HFFc6 (cell line): ENCODE results near the gene FNDC3B. TPM values are rescaled to one million over a fixed set of nuclear protein-coding genes. Genes with fewer than 3 reads are reported as not detected.

Source experiments
- DNase-seq: peaks from one replicate; pipeline ENCODE4 v3.0.0-alpha.2; 2018
- H3K27ac Mint-ChIP-seq: 2 replicates; pipeline ENCODE4 v1.8.0; 2020; ENCODE audit warnings: mild to moderate bottlenecking, mixed read lengths
- H3K27me3 Mint-ChIP-seq: 2 replicates; pipeline ENCODE4 v1.8.0; 2021; ENCODE audit warnings: mild to moderate bottlenecking, moderate library complexity, mixed read lengths; ENCODE audit not compliant: insufficient read depth
- H3K36me3 Mint-ChIP-seq: 2 replicates; pipeline ENCODE4 v1.8.0; 2021; ENCODE audit warnings: low read depth, mixed read lengths
- H3K4me1 Mint-ChIP-seq: 2 replicates; pipeline ENCODE4 v1.8.0; 2020; ENCODE audit warnings: low read depth, mixed read lengths
- H3K4me3 Mint-ChIP-seq: 2 replicates; pipeline ENCODE4 v1.8.0; 2020; ENCODE audit warnings: mild to moderate bottlenecking, moderate library complexity, mixed read lengths
- H3K9me3 Mint-ChIP-seq: 2 replicates; pipeline ENCODE4 v1.8.0; 2020; ENCODE audit warnings: mild to moderate bottlenecking, mixed read lengths
- total RNA-seq, 6 experiments: library from RNA; stranded (reverse); fragmentation: NEBNext Ultra II Directional; extraction: Animal tissue kit (Norgen Biotek cat#: 25700); gene quantifications; 2 replicates in 1 of 6; 3 replicates in 5 of 6; pipeline ENCODE4 v1.2.3, GENCODE V29; 2021
- TF ChIP-seq, protein P1 (sequence below): fragments of 200-600 bp; sonication (generic); IDR thresholded peaks from 2 replicates; pipeline ENCODE4 v1.5.0; 2021; ENCODE audit warnings: antibody characterized with exemption, mild to moderate bottlenecking

FNDC3B gene
- total RNA-seq, 6 experiments from 2014 or later = 133 to 192 (median 155) TPM

DNA sequence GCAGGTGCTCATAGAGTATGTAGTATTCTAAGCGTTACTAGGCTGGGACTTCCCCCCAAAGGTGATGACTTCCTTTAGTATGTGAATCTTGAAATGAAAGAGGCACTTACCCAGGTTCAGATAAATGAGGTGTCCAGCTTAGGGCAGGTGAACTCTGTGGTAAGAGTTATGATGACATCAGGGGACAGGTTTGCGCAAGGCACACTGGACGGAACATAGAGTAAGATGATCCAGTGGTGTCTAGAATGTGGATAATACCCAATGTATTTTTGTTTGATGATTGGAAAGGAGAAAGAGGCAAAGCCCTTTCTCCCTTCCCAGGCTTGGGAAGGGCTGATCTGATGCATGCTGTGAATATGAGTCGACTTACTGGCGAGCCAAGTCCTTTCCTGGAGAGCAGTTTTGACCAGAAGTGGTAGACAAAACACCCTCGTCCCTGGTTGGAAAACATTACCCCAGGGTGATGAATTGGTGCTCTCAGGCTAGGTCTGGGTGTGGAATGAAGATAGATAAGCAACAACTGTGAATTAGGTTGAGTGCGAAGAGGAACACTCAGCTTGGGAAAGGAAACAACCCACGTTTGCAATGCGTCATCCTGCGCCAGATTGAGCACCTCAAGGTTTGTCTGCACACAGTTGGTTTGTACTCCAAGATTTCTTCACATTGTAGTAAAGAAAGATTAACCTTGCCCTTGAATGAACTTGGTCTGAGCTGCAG lies 284.7 kb downstream of the FNDC3B start:
- TF ChIP-seq, protein P1, sequence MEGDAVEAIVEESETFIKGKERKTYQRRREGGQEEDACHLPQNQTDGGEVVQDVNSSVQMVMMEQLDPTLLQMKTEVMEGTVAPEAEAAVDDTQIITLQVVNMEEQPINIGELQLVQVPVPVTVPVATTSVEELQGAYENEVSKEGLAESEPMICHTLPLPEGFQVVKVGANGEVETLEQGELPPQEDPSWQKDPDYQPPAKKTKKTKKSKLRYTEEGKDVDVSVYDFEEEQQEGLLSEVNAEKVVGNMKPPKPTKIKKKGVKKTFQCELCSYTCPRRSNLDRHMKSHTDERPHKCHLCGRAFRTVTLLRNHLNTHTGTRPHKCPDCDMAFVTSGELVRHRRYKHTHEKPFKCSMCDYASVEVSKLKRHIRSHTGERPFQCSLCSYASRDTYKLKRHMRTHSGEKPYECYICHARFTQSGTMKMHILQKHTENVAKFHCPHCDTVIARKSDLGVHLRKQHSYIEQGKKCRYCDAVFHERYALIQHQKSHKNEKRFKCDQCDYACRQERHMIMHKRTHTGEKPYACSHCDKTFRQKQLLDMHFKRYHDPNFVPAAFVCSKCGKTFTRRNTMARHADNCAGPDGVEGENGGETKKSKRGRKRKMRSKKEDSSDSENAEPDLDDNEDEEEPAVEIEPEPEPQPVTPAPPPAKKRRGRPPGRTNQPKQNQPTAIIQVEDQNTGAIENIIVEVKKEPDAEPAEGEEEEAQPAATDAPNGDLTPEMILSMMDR = no peak
- no peak for DNase-seq
- H3K27me3 Mint-ChIP-seq = peaks cover 2% of the 10 kb centered on the region
- H3K27ac Mint-ChIP-seq = peak overlapping the region; percentile 30; the same call in 1 of the 2 replicates
- H3K9me3 Mint-ChIP-seq = no peaks in the 10 kb centered on the region
- peaks cover 56% of the 10 kb centered on the region for H3K36me3 Mint-ChIP-seq
- no peak overlapping the region; the same call in 1 of the 2 replicates for H3K4me3 Mint-ChIP-seq
- peaks cover 46% of the 10 kb centered on the region for H3K4me1 Mint-ChIP-seq

DNA sequence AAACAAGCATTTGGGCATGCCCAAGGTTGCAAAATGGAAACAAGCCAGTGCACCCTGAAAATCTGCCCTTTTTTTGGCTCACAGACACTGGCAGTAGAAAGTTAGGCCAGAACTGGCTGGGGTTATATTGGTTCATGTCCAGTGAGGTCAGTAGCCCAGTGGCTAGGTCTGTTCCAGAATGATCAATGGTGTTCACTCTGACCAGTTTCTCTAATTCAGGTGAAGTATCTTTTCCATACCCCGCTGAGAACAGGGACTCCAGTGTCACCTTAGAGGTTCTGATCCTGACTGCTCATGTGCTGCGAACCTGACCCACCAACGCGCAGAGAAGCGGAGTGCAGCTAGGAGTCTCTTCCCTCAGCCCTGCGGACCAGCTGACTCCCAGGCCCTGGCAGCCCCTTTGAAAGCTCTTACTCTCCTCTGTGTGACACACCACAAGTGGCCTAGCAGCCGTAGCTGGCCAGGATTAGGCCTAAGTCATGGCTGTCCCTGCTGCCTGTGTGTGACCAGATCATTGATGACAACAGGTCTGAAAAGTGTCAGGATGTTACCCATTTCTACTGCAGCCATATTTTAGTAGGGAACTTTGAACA lies 285.3 kb downstream of the FNDC3B start:
- no peak overlapping the region for H3K27ac Mint-ChIP-seq
- peaks cover 2% of the 10 kb centered on the region for H3K27me3 Mint-ChIP-seq
- H3K36me3 Mint-ChIP-seq = peaks cover 51% of the 10 kb centered on the region
- TF ChIP-seq, protein P1 = no peak
- H3K4me1 Mint-ChIP-seq = peaks cover 39% of the 10 kb centered on the region
- DNase-seq = no peak
- H3K9me3 Mint-ChIP-seq = no peaks in the 10 kb centered on the region
- H3K4me3 Mint-ChIP-seq = no peak overlapping the region

DNA sequence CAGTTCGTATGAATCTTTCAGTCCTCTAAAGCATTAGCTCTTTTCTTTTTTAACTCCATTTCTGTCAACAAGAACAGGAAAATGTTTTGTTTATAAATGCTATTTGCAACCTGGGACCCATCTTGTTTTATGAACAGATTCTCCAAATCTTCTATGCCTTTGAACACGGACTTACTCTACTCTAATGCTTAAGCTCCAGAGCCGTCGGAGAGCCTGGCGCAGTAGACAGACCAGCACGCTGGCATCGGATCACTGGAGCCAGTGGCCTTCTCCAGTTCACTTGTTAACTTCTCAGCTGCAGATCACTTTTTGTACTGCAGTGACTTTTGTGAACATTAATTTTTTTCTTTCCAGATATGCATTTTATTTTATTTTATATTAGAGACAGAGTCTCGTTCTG lies 286.1 kb downstream of the FNDC3B start:
- Mint-ChIP-seq H3K4me3 (no peak overlapping the region), H3K27me3 (peaks cover under 1% of the 10 kb centered on the region; the same call in 1 of the 2 replicates), H3K9me3 (no peaks in the 10 kb centered on the region), H3K27ac (no peak overlapping the region), H3K4me1 (peaks cover 32% of the 10 kb centered on the region), H3K36me3 (peaks cover 48% of the 10 kb centered on the region)
- TF ChIP-seq, protein P1 = no peak
- DNase-seq = no peak

DNA sequence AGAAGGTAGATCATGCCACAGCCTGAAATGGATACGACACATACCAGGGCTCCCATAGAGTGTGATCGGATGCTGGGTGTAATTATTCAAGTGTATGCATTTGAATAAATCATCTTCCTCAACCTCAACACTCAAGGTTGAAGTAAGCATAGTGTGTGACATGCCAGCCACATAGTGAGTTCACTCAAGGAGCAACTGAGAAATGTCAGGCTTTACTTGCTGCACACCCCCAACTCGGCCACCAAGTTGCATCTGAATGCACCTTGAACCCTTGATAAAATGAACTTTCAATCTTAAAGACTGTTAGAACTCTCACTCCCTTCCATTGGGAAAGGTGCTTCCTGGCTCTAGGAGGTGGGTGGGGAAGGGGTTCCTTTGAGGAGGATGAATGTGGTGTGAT lies 287.6 kb downstream of the FNDC3B start:
- Mint-ChIP-seq H3K4me3 (no peak overlapping the region), H3K27me3 (peaks cover 3% of the 10 kb centered on the region; the same call in 1 of the 2 replicates), H3K4me1 (peaks cover 23% of the 10 kb centered on the region), H3K9me3 (no peaks in the 10 kb centered on the region), H3K27ac (no peak overlapping the region), H3K36me3 (peaks cover 53% of the 10 kb centered on the region)
- TF ChIP-seq, protein P1 = no peak
- no peak for DNase-seq

DNA sequence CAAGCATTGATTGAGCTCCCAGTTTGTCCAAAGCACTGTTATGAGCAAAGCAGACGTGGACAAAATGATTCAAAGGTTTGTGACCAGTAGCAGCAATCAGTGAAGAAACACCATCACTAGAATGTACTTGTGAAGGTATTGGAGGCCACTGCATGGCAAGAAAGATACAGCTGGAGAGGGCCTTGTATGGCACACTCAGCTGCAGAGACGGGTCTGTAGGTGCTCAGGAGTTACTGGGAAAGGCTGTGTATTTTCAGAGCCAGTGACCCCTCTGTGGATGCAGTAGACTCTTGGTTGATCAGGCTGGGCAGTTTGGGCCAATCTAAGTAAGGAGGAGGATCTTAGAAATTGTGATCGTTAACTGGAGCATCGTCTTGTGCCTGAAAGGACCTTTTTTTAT lies 288.9 kb downstream of the FNDC3B start:
- no peak for DNase-seq
- Mint-ChIP-seq H3K36me3 (peaks cover 43% of the 10 kb centered on the region), H3K4me1 (peaks cover 23% of the 10 kb centered on the region), H3K9me3 (no peaks in the 10 kb centered on the region), H3K4me3 (no peak overlapping the region), H3K27ac (peak overlapping the region; percentile 16; the same call in 1 of the 2 replicates), H3K27me3 (peaks cover 3% of the 10 kb centered on the region; the same call in 1 of the 2 replicates)
- TF ChIP-seq, protein P1 = no peak
